ENCODE results near the gene GPC3. TPM values are rescaled to one million over a fixed set of nuclear protein-coding genes. Genes with fewer than 3 reads are reported as not detected.

GPC3 gene
- polyA plus RNA-seq, 1 donor: 75.8 TPM

DNA sequence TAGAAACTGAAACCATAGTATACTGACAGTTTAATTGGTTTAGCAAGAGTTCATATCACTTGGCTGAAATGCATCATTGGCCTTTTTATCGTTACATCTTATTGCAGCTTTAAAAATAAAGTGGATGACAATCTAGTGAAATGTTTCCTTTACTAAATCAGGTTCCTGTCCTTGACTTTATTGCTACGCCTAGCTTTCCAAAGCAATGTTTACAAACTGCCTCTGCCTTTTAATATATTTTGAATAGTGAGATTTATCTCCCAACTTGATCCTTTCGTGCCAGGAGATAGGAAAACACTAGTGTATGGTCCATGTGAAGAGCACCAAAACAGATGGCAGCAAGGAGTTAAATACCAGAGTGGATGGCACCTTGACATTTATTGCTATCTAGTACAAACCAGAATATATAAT lies 67.0 kb downstream of the GPC3 start:
- H3K27me3 ChIP-seq (ENCODE audit: control insufficient read depth, insufficient read depth, low read length): no peaks in the 10 kb centered on the region
- H3K4me1 ChIP-seq (ENCODE audit: control insufficient read depth, insufficient read depth, low read length): no peaks in the 10 kb centered on the region
- no peaks in the 10 kb centered on the region for H3K36me3 ChIP-seq (ENCODE audit: control insufficient read depth, insufficient read depth, low read length)
- H3K27ac ChIP-seq (ENCODE audit: low read length): no peak overlapping the region
- DNase-seq: no peak
- H3K4me3 ChIP-seq (ENCODE audit: low read length): no peak overlapping the region
- WGBS (ENCODE audit: insufficient coverage, low lambda C conversion rate): no CpG with 5 or more reads among the region's 3 CpGs
- H3K9me3 ChIP-seq (ENCODE audit: control insufficient read depth, low read depth, low read length): no peaks in the 10 kb centered on the region

GRCh38 chrX:133916984-133917722 lies 68.2 kb downstream of the GPC3 start:
- H3K27me3 ChIP-seq (ENCODE audit: control insufficient read depth, insufficient read depth, low read length): no peaks in the 10 kb centered on the region
- H3K4me1 ChIP-seq (ENCODE audit: control insufficient read depth, insufficient read depth, low read length): no peaks in the 10 kb centered on the region
- no peaks in the 10 kb centered on the region for H3K36me3 ChIP-seq (ENCODE audit: control insufficient read depth, insufficient read depth, low read length)
- WGBS (ENCODE audit: insufficient coverage, low lambda C conversion rate): no CpG with 5 or more reads among the region's 2 CpGs
- no peaks in the 10 kb centered on the region for H3K9me3 ChIP-seq (ENCODE audit: control insufficient read depth, low read depth, low read length)
- DNase-seq: no peak
- H3K4me3 ChIP-seq (ENCODE audit: low read length): no peak overlapping the region
- H3K27ac ChIP-seq (ENCODE audit: low read length): no peak overlapping the region

GRCh38 chrX:133913658-133914388 lies 71.6 kb downstream of the GPC3 start:
- no peaks in the 10 kb centered on the region for H3K4me1 ChIP-seq (ENCODE audit: control insufficient read depth, insufficient read depth, low read length)
- H3K4me3 ChIP-seq (ENCODE audit: low read length): no peak overlapping the region
- no peaks in the 10 kb centered on the region for H3K36me3 ChIP-seq (ENCODE audit: control insufficient read depth, insufficient read depth, low read length)
- DNase-seq: no peak
- no peaks in the 10 kb centered on the region for H3K27me3 ChIP-seq (ENCODE audit: control insufficient read depth, insufficient read depth, low read length)
- H3K9me3 ChIP-seq (ENCODE audit: control insufficient read depth, low read depth, low read length): no peaks in the 10 kb centered on the region
- WGBS (ENCODE audit: insufficient coverage, low lambda C conversion rate): no CpG with 5 or more reads among the region's 2 CpGs
- no peak overlapping the region for H3K27ac ChIP-seq (ENCODE audit: low read length)

DNA sequence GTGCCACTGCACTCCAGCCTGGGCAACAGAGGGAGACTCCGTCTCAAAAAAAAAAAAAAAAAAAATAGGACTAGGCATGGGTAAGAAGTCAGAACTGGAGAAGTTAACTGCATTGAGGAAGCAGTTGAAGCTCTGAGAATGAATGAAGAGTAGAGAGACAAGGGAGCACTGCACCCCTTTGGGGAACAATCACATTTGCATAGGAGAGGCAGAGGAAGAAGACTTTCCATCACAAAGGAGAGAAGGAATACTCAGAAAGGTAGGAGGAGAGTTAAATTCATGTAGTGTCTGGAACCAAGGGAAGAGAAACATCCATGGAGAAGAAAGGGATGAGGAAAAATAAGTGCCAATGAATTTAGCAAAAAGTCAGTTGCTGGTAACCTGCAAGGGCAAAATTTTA lies 72.4 kb downstream of the GPC3 start:
- H3K9me3 ChIP-seq (ENCODE audit: control insufficient read depth, low read depth, low read length): no peaks in the 10 kb centered on the region
- no CpG with 5 or more reads among the region's 1 CpG for WGBS (ENCODE audit: insufficient coverage, low lambda C conversion rate)
- H3K4me3 ChIP-seq (ENCODE audit: low read length): no peak overlapping the region
- no peaks in the 10 kb centered on the region for H3K27me3 ChIP-seq (ENCODE audit: control insufficient read depth, insufficient read depth, low read length)
- DNase-seq: no peak
- H3K4me1 ChIP-seq (ENCODE audit: control insufficient read depth, insufficient read depth, low read length): no peaks in the 10 kb centered on the region
- H3K36me3 ChIP-seq (ENCODE audit: control insufficient read depth, insufficient read depth, low read length): no peaks in the 10 kb centered on the region
- no peak overlapping the region for H3K27ac ChIP-seq (ENCODE audit: low read length)

- Histone ChIP-seq H3K36me3 (ENCODE audit: control insufficient read depth, insufficient read depth, low read length) (no peaks in the 10 kb centered on the region), H3K27ac (ENCODE audit: low read length) (no peak overlapping the region), H3K9me3 (ENCODE audit: control insufficient read depth, low read depth, low read length) (no peaks in the 10 kb centered on the region), H3K4me3 (ENCODE audit: low read length) (no peak overlapping the region), H3K4me1 (ENCODE audit: control insufficient read depth, insufficient read depth, low read length) (no peaks in the 10 kb centered on the region), H3K27me3 (ENCODE audit: control insufficient read depth, insufficient read depth, low read length) (no peaks in the 10 kb centered on the region)
- DNase-seq: no peak
- WGBS (ENCODE audit: insufficient coverage, low lambda C conversion rate): no CpG with 5 or more reads among the region's 4 CpGs
These were observed 73.4 kb downstream of the GPC3 start for GRCh38 chrX:133911825-133912495.

- no peak for DNase-seq
- Histone ChIP-seq H3K36me3 (ENCODE audit: control insufficient read depth, insufficient read depth, low read length) (no peaks in the 10 kb centered on the region), H3K4me3 (ENCODE audit: low read length) (no peak overlapping the region), H3K27ac (ENCODE audit: low read length) (no peak overlapping the region), H3K9me3 (ENCODE audit: control insufficient read depth, low read depth, low read length) (no peaks in the 10 kb centered on the region), H3K27me3 (ENCODE audit: control insufficient read depth, insufficient read depth, low read length) (no peaks in the 10 kb centered on the region), H3K4me1 (ENCODE audit: control insufficient read depth, insufficient read depth, low read length) (no peaks in the 10 kb centered on the region)
- WGBS (ENCODE audit: insufficient coverage, low lambda C conversion rate): no CpG with 5 or more reads among the region's 1 CpG
These were observed 74.9 kb downstream of the GPC3 start for GRCh38 chrX:133910539-133910938.

DNA sequence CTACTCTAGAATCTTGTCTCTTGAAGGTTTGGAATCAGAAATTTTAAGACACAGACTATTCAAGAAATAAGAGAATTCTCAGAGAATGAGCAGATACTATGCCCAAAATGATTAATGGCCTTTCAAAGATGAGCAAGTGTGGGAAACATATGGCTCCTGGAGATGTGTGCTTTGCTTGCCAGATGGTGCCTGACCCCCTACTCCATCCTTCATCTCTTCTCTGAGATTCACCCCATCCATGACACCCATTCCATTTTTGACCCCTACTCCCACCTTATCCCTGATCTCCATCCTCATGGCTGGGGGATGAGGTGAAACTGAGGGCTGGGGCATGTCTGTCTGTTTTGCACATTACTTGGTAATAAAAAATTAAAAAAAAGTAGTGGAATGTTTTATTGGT lies 75.5 kb downstream of the GPC3 start:
- no peak overlapping the region for H3K27ac ChIP-seq (ENCODE audit: low read length)
- no peaks in the 10 kb centered on the region for H3K4me1 ChIP-seq (ENCODE audit: control insufficient read depth, insufficient read depth, low read length)
- H3K27me3 ChIP-seq (ENCODE audit: control insufficient read depth, insufficient read depth, low read length): no peaks in the 10 kb centered on the region
- H3K9me3 ChIP-seq (ENCODE audit: control insufficient read depth, low read depth, low read length): no peaks in the 10 kb centered on the region
- DNase-seq: no peak
- no peak overlapping the region for H3K4me3 ChIP-seq (ENCODE audit: low read length)
- no peaks in the 10 kb centered on the region for H3K36me3 ChIP-seq (ENCODE audit: control insufficient read depth, insufficient read depth, low read length)

DNA sequence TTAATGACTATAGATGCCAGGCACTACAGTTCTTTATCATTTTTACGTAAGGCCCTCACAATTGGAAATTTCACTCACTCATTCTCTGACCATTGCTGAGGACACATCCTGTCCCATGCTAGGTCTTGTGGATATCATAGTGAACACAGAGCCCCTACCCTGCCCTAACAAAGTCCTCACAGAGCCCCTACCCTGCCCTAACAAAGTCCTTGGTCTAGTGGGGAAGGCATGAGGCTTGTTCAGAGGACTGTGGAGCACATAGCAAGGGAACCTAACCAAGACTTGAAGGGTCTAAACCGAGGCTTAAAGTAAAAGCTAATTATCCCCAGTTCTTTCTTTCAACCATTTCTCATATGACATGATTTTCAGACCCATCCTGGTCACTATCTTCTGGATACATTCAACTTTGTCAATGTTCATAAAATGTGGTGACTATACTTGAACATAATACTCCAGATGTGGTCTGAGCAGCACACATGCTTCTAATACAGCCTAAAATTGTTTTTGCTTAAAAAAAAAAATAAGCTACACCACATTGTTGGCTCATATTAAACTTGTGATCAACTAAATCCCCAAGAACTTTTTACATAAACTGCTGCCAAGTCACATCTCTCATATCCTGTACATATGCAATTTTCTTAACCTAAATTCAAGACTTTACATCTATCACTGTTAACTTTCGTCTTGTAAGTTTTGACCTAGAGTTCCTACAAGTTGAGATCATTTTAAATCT lies 77.0 kb downstream of the GPC3 start:
- no peaks in the 10 kb centered on the region for H3K27me3 ChIP-seq (ENCODE audit: control insufficient read depth, insufficient read depth, low read length)

GRCh38 chrX:133907606-133908005 lies 77.8 kb downstream of the GPC3 start:
- WGBS (ENCODE audit: insufficient coverage, low lambda C conversion rate): no CpG with 5 or more reads among the region's 2 CpGs
- Histone ChIP-seq H3K36me3 (ENCODE audit: control insufficient read depth, insufficient read depth, low read length) (no peaks in the 10 kb centered on the region), H3K4me3 (ENCODE audit: low read length) (no peak overlapping the region), H3K27me3 (ENCODE audit: control insufficient read depth, insufficient read depth, low read length) (no peaks in the 10 kb centered on the region), H3K9me3 (ENCODE audit: control insufficient read depth, low read depth, low read length) (no peaks in the 10 kb centered on the region), H3K27ac (ENCODE audit: low read length) (no peak overlapping the region), H3K4me1 (ENCODE audit: control insufficient read depth, insufficient read depth, low read length) (no peaks in the 10 kb centered on the region)
- DNase-seq: no peak

More for the DNA sequence above, 77.0 kb downstream of the GPC3 start:
- no peaks in the 10 kb centered on the region for H3K36me3 ChIP-seq (ENCODE audit: control insufficient read depth, insufficient read depth, low read length)
- WGBS (ENCODE audit: insufficient coverage, low lambda C conversion rate): no CpG with 5 or more reads among the region's 3 CpGs
- no peak for DNase-seq
- no peaks in the 10 kb centered on the region for H3K9me3 ChIP-seq (ENCODE audit: control insufficient read depth, low read depth, low read length)
- H3K27ac ChIP-seq (ENCODE audit: low read length): no peak overlapping the region
- no peaks in the 10 kb centered on the region for H3K4me1 ChIP-seq (ENCODE audit: control insufficient read depth, insufficient read depth, low read length)
- H3K4me3 ChIP-seq (ENCODE audit: low read length): no peak overlapping the region

DNA sequence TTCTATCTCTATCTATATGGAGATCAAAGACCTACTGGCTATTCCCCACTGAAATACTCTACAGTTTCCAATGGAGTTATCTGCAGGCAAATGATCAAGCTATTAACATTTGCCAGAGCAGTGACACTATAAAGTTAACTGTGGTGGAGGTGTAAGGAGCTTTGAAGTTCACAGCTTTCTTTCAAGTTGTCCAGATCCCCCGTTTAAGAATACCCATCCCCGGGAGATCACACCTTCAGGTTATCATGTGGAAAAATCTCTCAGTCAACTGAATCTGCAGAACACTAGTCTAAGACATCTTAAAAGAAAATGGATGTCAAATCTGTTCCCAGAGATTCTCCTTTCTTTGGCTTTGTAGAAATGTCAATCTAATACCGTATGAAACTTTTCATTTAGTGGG lies 80.1 kb downstream of the GPC3 start:
- H3K4me1 ChIP-seq (ENCODE audit: control insufficient read depth, insufficient read depth, low read length): no peaks in the 10 kb centered on the region
- DNase-seq: no peak
- no peaks in the 10 kb centered on the region for H3K9me3 ChIP-seq (ENCODE audit: control insufficient read depth, low read depth, low read length)
- no peak overlapping the region for H3K27ac ChIP-seq (ENCODE audit: low read length)
- no peaks in the 10 kb centered on the region for H3K27me3 ChIP-seq (ENCODE audit: control insufficient read depth, insufficient read depth, low read length)
- WGBS (ENCODE audit: insufficient coverage, low lambda C conversion rate): no CpG with 5 or more reads among the region's 3 CpGs
- no peak overlapping the region for H3K4me3 ChIP-seq (ENCODE audit: low read length)
- no peaks in the 10 kb centered on the region for H3K36me3 ChIP-seq (ENCODE audit: control insufficient read depth, insufficient read depth, low read length)
